GM19035 (cell line): ENCODE data around the gene CTBP2.

ENCODE experiments used
- ATAC-seq: cut with Tn5 transposase; IDR thresholded peaks from one replicate; pipeline ENCODE4 v1.9.1; 2021; ENCODE audit not compliant: unreplicated experiment

CTBP2 gene

DNA sequence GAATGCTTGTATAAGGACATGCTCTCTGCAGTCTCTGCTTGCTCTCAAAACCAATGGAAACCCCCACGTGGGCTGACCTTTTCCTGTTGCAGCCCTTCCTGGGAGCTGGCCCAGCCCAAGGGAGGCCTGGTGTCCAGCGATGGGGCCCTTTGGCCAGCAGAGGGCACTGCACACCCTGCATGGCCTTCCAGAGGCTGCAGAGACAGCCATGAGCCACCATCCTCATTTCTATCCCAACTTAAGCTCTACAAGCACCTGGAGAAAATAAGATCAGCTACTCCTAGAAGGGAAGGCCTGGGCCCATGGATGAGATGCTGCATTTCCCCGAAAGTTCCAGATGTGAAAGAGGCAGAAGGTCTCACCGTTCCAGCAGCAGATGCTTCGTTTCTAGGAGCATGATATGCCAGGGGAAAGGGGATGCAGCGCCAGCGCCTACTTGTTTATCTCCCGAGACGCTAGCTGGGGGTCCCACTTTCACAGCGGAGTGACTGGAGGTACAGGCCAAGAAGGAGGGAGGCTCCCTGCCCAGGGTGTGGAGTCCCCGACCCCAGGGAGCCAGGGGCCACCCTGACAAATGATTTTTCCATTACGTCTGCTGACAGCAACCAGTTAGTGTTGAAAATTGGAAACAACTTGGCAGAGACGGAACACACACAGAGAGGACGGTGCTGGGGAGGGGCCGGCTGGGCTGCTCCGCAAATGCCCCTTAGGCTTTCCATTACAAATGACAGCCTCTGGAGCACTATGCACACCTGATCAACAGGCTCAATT is 112.1 kb downstream of the CTBP2 start:
- ATAC-seq = peak; percentile 88

DNA sequence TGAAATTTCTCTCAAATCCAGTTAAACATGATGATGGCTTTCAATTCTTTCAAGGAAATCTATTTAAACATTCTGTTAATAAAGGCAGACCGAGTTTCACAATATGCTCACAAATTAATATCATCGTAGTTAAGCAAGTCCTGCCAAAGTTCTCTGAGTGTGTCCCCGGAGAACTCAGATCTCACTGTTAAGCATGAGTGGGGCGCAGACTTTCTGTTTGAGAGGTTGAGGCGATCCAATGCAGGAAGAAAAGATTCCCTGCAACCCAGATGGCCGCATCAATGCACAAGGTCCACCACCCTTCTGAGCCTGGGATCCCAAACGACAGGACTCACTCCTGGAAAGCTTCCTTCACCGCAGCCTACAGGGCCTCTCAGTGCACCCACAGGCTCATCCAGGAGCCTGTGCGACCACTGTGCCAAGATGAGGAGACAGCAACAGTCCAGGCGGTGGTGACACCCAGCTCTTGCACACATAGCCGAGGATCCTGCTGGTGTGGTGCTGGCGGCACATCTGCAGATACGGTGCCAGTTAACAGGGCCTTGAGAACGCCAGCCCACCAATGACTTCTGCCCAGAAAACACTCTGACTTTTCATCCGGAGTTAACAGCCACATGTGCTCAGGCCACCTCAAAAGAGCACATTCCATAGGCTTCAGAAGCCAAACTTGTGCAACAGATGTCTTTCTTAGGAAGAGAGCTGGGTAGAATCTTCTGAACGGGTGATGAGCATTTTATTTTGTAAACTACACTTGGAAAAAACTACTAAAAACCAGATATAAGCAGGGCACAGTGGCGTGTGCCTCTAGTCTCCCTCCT is 116.3 kb downstream of the CTBP2 start:
- ATAC-seq = no peak

DNA sequence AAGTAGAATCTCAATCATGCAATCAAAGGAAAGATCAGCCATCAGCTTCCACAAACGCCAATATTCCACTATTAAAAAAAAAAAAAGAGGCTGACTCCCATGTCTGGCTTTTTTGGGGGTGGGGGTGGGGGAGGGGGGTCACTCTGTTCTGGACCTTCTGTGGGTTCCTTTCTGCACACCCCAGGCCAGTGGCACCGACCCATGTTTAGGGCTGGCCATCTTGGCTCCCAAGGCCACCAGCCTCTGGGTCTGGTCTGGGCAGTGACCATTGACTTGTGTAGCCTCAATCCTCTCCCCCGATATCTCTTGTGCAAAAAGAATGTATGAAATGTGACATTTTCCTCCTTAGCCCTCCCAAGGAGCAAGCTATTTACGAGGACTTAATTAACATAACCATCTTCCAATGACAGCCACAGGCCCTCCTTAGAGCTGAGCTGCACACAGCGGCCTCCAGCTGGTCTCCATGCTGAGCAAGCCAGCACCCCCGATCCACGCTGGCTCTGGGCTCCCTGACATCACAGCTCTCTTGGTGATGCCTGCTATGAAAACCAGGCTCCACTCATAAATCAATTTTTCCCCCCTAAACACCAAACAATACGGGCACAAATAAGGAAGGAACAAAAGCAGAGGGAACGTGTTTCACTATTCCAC is 118.4 kb downstream of the CTBP2 start:
- ATAC-seq = no peak

- ATAC-seq = no peak
These were observed 121.0 kb downstream of the CTBP2 start for GRCh38 chr10:125039354-125039769.

- no peak for ATAC-seq
These were observed 121.7 kb downstream of the CTBP2 start for GRCh38 chr10:125038637-125039036.

GRCh38 chr10:125037145-125037877 is 123.1 kb downstream of the CTBP2 start:
- no peak for ATAC-seq

DNA sequence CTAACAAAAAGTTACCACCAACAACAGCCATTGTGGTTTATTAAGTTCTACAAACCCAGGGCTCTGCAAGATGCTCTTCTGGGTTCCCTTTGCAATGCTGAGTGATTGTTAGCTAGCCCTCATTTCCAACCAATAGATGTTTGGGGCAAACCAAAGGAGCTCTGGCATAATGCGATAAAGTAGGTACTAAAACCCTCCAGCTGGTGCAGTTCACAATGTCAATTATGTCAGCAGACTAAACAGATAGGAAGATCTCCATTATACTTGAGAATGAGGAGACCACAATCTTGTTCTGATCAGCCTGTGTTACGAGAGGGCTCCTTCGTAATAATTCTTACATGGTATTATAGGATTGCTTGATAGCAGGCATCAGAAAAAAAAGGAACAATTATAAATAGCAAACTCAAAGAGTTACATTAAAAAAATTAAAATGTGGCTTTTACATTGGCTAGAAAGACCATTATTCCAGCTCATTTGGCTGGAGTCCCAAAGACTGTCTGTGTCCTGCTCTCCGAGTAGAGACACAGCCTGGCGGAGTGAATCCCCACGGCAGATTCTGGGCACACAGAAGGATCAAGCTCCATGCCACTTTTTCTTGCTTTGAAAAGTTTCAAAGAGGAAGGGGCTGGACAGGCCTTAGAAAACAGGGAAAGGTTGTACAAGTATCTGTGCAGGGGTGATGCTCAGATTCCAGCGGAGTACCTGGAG is 124.6 kb downstream of the CTBP2 start:
- ATAC-seq = no peak

DNA sequence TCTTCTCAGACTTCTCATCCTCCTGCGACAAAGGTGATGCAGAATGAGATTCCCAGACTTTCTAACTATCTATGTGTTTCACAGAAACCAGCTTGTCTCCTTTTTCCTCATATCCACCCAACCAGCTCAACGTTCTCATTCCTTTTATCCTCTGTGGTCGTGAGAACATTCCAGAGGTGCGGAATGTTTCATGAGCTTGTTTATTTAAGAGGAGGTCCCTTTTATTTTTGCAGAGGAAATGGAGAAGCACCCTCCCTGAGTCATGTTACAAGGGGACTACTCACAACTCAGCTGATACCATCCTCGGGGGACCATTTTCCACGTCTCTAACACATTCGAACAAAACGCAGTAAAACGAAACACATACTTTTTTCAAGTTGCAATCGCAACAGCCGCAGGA is 125.2 kb downstream of the CTBP2 start:
- ATAC-seq = no peak

- ATAC-seq = no peak
These were observed 125.7 kb downstream of the CTBP2 start for GRCh38 chr10:125034675-125035074.

DNA sequence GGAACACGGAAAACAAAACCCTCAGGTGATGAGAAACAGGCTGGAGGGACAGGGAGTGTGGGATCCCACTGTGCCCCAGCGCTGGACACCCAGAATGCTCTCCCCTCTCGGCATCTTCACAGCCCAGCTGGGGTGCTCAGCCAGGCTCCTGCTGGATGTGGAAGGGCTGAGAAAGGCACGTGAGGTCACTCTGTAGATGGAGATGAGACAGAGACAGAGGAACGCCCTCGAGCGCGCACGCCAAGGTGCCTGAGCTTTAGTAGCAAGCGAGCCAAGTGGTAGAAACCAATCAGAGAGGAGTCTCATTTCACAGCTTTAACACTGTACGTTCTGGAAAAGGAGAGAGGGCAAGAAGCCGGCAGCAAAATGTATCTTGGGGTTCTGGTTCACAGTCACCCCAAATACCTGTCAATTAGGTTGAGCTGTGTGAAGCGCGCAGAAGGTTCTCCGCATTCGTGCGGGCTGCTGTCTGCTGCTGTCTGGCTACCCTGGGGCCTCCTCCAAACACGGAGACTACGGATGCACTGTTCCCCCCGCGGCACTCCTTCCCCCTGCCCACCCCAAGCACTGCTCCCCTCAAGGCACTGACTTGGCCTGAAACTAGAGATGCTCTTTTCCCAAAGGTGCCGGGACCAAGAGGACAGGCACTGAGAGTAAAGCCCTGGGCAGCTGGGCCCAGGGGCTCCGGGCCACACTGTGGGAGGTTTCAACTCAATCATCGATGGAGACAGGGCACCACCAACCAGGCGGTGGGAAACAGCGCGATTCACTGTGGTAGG is 127.0 kb downstream of the CTBP2 start:
- no peak for ATAC-seq

- no peak for ATAC-seq
These were observed 127.8 kb downstream of the CTBP2 start for GRCh38 chr10:125032474-125033020.

DNA sequence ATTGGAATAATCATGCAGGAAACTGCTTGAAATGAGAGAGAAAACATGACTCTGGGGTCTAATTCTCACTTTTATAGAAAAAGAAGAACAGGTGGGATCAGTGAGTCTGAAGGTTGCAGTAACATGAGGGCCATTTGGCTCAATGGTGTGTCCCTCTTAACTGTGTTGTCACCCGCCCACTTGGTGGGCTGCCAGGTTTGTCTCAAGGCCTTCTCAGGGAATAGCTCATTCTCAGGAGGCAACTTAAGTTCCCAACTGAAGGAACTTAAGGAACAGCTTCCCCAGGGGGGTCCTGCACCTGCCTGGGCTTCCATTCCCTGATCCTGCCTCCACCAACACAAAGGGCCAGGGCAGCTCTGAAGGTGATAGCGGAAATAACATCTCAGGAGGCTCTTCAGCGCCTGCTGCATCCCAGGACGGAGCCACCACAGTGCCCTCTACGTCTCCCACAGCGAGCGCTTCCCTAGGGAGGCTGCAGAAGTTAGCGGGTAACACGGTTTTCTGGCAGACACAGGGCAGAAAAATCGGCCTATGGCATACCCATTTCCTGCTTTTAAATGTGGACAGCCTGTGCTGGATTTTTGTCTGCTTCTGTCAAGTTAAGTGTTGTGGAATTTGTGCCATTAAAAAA is 129.7 kb downstream of the CTBP2 start:
- ATAC-seq = no peak

GRCh38 chr10:125029584-125030242 is 130.7 kb downstream of the CTBP2 start:
- ATAC-seq = no peak

DNA sequence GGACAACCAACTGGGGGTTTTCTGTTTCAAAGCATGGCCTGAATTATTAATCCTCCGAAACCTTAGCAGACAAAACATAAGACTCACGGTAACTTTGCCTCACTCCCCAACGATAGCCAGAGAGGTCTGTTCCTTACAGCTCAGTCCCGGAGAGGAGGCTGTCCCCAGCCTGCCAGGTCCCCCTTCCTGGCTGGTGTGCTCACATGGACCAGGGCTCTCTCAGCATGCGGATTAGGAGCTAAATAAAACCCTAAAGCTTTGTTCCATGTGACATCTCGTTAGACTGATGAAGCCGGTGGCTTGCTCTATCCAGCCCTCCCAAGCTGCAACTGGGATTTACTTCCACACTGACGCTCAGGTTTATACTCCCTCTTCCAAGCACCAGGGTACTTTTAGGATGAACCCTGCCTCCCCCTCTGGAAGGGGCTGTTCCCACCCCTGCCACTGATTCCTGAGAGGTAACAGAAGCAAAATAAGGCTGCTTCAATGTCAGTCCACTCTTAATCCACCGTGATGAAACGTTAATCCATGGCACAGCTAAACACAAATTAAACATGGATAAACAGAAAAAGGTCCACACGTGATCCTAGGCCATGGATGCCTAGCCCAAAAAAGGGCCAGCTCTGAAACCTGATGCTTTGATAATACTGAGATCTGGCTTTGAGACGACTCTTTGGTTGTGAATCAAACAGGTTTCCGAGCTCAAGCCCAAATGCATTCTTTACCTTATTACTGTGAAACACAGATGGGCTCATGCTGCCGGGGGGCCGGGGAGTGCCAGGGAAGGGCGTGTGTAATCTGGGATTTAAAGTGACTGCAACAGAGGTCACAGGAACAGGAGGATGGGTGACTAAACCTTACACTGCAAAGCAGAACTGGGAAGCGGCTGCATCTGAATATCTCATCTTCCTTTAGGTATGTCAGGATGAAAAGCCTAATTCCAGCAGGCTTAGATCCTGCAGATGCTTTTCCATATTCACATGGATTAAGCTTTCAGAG is 132.2 kb downstream of the CTBP2 start:
- ATAC-seq = no peak

- no peak for ATAC-seq
These were observed 133.2 kb downstream of the CTBP2 start for GRCh38 chr10:125026974-125027735.
